Measurements from ENCODE around the gene PIGBOS1. TPM values are rescaled to one million over a fixed set of nuclear protein-coding genes. Genes with fewer than 3 reads are reported as not detected.
A peak's percentile ranks its signal among the peaks of the same experiment; 100 is the strongest.

The PIGBOS1 gene
- total and polyA plus RNA-seq, 2 donors (not counting 3 experiments of a cell fraction or from before 2014, with no cell fraction given), result 12.8 to 16.5 TPM

DNA sequence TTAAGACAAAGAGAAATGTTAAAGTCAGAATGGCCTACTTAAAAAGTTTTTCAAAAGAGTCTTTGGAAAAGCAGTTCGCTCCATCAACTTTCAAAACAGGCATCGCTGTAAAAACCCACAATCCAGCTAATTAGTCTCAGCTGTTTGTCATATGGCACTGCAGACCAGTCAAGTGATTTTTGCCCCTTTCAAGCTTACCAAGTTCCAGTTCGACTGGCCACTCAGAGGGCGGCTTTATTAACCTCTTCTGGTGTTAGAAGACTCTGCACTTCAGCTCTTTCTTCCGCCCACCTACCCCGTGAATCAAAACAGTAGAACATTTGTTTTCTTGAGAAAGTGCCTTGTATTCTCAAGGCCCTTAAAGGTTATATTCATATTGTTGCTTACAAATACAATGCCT is 48.6 kb downstream of the PIGBOS1 start:
- BruUV-seq (replicated peaks), result no TSS peak
- Histone ChIP-seq H2AFZ (ENCODE audit: low read depth, low read length) (no peak overlapping the region), H3K27ac (ENCODE audit: insufficient read depth, low read depth, low read length) (no peak overlapping the region), H3K9ac (replicated peaks; ENCODE audit: extremely low read depth, insufficient read depth, low read length) (no peak overlapping the region), H3K4me3 (replicated peaks in 1 of 3; ENCODE audit: insufficient read depth in 1 of 3, low read depth in 1 of 3, low read length in 3 of 3) (no peak overlapping the region), H3K4me2 (ENCODE audit: insufficient read depth, low read length) (no peak overlapping the region), H4K20me1 (replicated peaks; ENCODE audit: control insufficient read depth, extremely low read depth, insufficient read depth, low read length) (no peaks in the 10 kb centered on the region), H3K9me1 (replicated peaks; ENCODE audit: control insufficient read depth, extremely low read depth, insufficient read depth, low read length) (no peaks in the 10 kb centered on the region), H3K27me3 (ENCODE audit: control insufficient read depth in 2 of 2, insufficient read depth in 2 of 2, low read length in 2 of 2) (no peaks in the 10 kb centered on the region), H3K4me1 (ENCODE audit: control insufficient read depth, extremely low read depth, insufficient read depth, low read length) (peaks cover 15% of the 10 kb centered on the region), H3K79me2 (ENCODE audit: control insufficient read depth, insufficient read depth, low read length) (no peaks in the 10 kb centered on the region), H3K36me3 (ENCODE audit: control insufficient read depth in 2 of 2, extremely low read depth in 1 of 2, insufficient read depth in 2 of 2, low read length in 2 of 2) (no peaks in the 10 kb centered on the region), H3K9me3 (replicated peaks; ENCODE audit: control insufficient read depth, insufficient read depth, low read length) (no peaks in the 10 kb centered on the region)
- DNase-seq (ENCODE audit: low read depth, low spot score) (no peak), FAIRE-seq (no peak)
- TF ChIP-seq FOS (IDR thresholded peaks at IDR 0.05; ENCODE audit: borderline replicate concordance, insufficient read depth, low read length) (no peak), GATA2 (IDR thresholded peaks at IDR 0.05; ENCODE audit: insufficient read depth, insufficient read length, low read depth, low read length) (no peak), POLR2A (IDR thresholded peaks at IDR 0.05; ENCODE audit: low read depth, low read length) (no peak), MYC (IDR thresholded peaks at IDR 0.05; ENCODE audit: low read depth, low read length) (no peak), POLR2AphosphoS5 (IDR thresholded peaks at IDR 0.05; ENCODE audit: insufficient read depth, low read depth, low read length) (no peak), JUN (IDR thresholded peaks at IDR 0.05; ENCODE audit: borderline replicate concordance, insufficient read depth, insufficient read length, low read depth) (no peak)
- ChIA-PET CTCF (interaction anchor here (0.9 to 1.3 kb wide), 3 partner anchors 13 to 165 kb away, joined by 3 to 5 read pairs (median 5); no protein-coding TSS in a partner anchor), POLR2A (no interaction called here)
- dilution Hi-C loops (cut with MboI; ENCODE audit: extremely low pct_ligation_motif_present, low sequenced_read_pairs), result no loop called here
- intact Hi-C loops (cut with micrococcal nuclease), result no loop called here

- CTCF ChIA-PET, result interaction anchor here (1.1 to 2.4 kb wide), 4 partner anchors 21 to 167 kb away, joined by 3 to 11 read pairs (median 5); no protein-coding TSS in a partner anchor
Observed at GRCh38 chr15:55268176-55268695, 50.7 kb downstream of the PIGBOS1 start.

More at GRCh38 chr15:55268176-55268695, 50.7 kb downstream of the PIGBOS1 start:
- FAIRE-seq (no peak), DNase-seq (ENCODE audit: low read depth, low spot score) (no peak)
- Histone ChIP-seq H3K4me2 (ENCODE audit: insufficient read depth, low read length) (peak overlapping the region; percentile 26), H3K4me1 (ENCODE audit: control insufficient read depth, extremely low read depth, insufficient read depth, low read length) (peaks cover 15% of the 10 kb centered on the region), H3K27ac (ENCODE audit: insufficient read depth, low read depth, low read length) (no peak overlapping the region), H4K20me1 (replicated peaks; ENCODE audit: control insufficient read depth, extremely low read depth, insufficient read depth, low read length) (no peaks in the 10 kb centered on the region), H3K9ac (replicated peaks; ENCODE audit: extremely low read depth, insufficient read depth, low read length) (no peak overlapping the region), H3K4me3 (replicated peaks in 1 of 3; ENCODE audit: insufficient read depth in 1 of 3, low read depth in 1 of 3, low read length in 3 of 3) (no peak overlapping the region), H3K36me3 (ENCODE audit: control insufficient read depth in 2 of 2, extremely low read depth in 1 of 2, insufficient read depth in 2 of 2, low read length in 2 of 2) (no peaks in the 10 kb centered on the region), H3K27me3 (ENCODE audit: control insufficient read depth in 2 of 2, insufficient read depth in 2 of 2, low read length in 2 of 2) (no peaks in the 10 kb centered on the region), H2AFZ (ENCODE audit: low read depth, low read length) (no peak overlapping the region), H3K9me3 (replicated peaks; ENCODE audit: control insufficient read depth, insufficient read depth, low read length) (no peaks in the 10 kb centered on the region), H3K79me2 (ENCODE audit: control insufficient read depth, insufficient read depth, low read length) (no peaks in the 10 kb centered on the region), H3K9me1 (replicated peaks; ENCODE audit: control insufficient read depth, extremely low read depth, insufficient read depth, low read length) (no peaks in the 10 kb centered on the region)
- no TSS peak for BruUV-seq (replicated peaks)
- POLR2A ChIA-PET, result no interaction called here
- dilution Hi-C loops (cut with MboI; ENCODE audit: extremely low pct_ligation_motif_present, low sequenced_read_pairs) (no loop called here), intact Hi-C loops (cut with micrococcal nuclease) (no loop called here)
- TF ChIP-seq POLR2AphosphoS5 (IDR thresholded peaks at IDR 0.05; ENCODE audit: insufficient read depth, low read depth, low read length), result no peak
- TF ChIP-seq, protein P1, sequence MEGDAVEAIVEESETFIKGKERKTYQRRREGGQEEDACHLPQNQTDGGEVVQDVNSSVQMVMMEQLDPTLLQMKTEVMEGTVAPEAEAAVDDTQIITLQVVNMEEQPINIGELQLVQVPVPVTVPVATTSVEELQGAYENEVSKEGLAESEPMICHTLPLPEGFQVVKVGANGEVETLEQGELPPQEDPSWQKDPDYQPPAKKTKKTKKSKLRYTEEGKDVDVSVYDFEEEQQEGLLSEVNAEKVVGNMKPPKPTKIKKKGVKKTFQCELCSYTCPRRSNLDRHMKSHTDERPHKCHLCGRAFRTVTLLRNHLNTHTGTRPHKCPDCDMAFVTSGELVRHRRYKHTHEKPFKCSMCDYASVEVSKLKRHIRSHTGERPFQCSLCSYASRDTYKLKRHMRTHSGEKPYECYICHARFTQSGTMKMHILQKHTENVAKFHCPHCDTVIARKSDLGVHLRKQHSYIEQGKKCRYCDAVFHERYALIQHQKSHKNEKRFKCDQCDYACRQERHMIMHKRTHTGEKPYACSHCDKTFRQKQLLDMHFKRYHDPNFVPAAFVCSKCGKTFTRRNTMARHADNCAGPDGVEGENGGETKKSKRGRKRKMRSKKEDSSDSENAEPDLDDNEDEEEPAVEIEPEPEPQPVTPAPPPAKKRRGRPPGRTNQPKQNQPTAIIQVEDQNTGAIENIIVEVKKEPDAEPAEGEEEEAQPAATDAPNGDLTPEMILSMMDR (IDR thresholded peaks at IDR 0.05; ENCODE audit: extremely low read depth in 1 of 2, insufficient read depth in 1 of 2, low read depth in 1 of 2, low read length in 2 of 2), result no peak
- no peak for TF ChIP-seq POLR2A (IDR thresholded peaks at IDR 0.05; ENCODE audit: low read depth, low read length)
- TF ChIP-seq JUN (IDR thresholded peaks at IDR 0.05; ENCODE audit: borderline replicate concordance, insufficient read depth, insufficient read length, low read depth), result no peak
- no peak for TF ChIP-seq MAX (IDR thresholded peaks at IDR 0.05; ENCODE audit: insufficient read depth, insufficient read length)
- no peak for TF ChIP-seq GATA2 (IDR thresholded peaks at IDR 0.05; ENCODE audit: insufficient read depth, insufficient read length, low read depth, low read length)
- TF ChIP-seq EZH2 (IDR thresholded peaks at IDR 0.05; ENCODE audit: borderline replicate concordance, low read depth, low read length, severe bottlenecking), result no peak
